Stimulated activated CD8-positive, alpha-beta memory T cell treated with anti-CD3 and anti-CD28 coated beads, Interleukin-15, amount 100 ng/mL, for 24 hours (primary cell): ENCODE data around the gene RPS4Y1.

ENCODE experiments used
- DNase-seq: peaks from one replicate; pipeline ENCODE4 v3.0.0-alpha.2; 2020; ENCODE audit warnings: low read depth

The RPS4Y1 gene

GRCh38 chrY:2883561-2883960, 42.2 kb downstream of the RPS4Y1 start:
- no peak for DNase-seq

GRCh38 chrY:2885880-2886279, 44.5 kb downstream of the RPS4Y1 start:
- no peak for DNase-seq

- no peak for DNase-seq
Measured at GRCh38 chrY:2887386-2887785, 46.0 kb downstream of the RPS4Y1 start.

- no peak for DNase-seq
Measured at GRCh38 chrY:2887955-2888354, 46.6 kb downstream of the RPS4Y1 start.

- DNase-seq = no peak
Measured at GRCh38 chrY:2893471-2893870, 52.1 kb downstream of the RPS4Y1 start.

- no peak for DNase-seq
Measured at GRCh38 chrY:2896050-2896449, 54.6 kb downstream of the RPS4Y1 start.

- no peak for DNase-seq
Measured at GRCh38 chrY:2907356-2907755, 66.0 kb downstream of the RPS4Y1 start.

- no peak for DNase-seq
Measured at GRCh38 chrY:2913066-2913815, 71.8 kb downstream of the RPS4Y1 start.
